GM18505 (cell line): ENCODE data around the gene ADAM19.

ENCODE experiments used
- ATAC-seq: cut with Tn5 transposase; IDR thresholded peaks from one replicate; pipeline ENCODE4 v1.9.1; 2021; ENCODE audit not compliant: unreplicated experiment
- POLR2A ChIP-seq: IDR thresholded peaks from 4 replicates; pipeline ENCODE4 v1.6.1; 2011; ENCODE audit warnings: borderline replicate concordance; ENCODE audit not compliant: insufficient read depth, insufficient read length; ENCODE audit errors: extremely low read depth

ADAM19 gene

GRCh38 chr5:157563929-157564716 is 11.5 kb downstream of the ADAM19 start:
- no peak for TF ChIP-seq POLR2A
- ATAC-seq, result no peak

DNA sequence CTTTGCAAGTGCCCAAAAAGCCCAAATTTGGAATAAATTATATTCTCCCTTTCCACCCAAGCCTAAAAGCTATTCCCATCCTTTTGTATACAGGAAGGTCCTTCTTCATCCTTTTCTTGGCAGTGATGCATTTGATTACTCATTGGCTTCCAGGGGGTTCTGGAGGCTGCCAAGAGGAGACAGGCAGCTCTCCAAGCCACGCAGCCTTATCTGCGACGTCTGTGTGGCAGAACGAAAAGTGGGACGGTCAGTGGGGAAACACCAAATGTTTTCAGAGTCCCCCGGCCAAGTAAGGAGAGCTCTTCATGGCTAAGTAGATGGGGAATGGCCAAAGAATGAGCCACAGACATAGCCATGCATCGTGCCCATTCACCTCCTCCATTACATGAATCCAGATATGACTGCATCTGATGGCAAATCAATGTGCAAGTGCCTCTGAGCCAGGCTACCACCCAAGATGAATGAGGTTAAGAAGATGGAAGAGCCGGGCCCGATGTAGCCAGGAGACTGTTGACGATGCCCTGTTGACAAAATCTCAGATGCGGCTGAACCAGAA is 12.1 kb downstream of the ADAM19 start:
- no peak for TF ChIP-seq POLR2A

DNA sequence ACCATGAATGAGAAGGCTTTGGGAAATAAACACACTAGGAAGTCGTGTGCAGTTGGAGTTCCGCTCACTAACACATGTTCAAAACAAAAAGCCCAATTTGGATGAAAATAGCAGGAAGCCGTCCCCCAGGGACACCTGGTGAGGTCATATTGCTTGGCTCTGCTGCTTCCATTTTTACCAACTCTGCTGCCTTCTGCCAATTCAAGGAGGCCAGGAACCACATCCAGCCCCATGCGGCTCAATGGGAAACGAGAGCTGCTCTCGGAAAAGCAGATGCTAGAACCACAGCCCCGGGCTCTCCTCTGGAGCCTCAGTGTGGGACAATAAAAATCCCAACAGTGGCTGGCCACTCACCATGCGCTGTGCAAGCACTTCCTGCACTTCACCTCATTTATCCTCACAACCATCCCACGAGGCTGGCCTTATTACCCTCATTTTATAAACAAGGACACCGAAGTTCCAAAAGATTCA is 13.4 kb downstream of the ADAM19 start:
- ATAC-seq, result no peak
- TF ChIP-seq POLR2A, result no peak

More for the DNA sequence above, 12.1 kb downstream of the ADAM19 start:
- ATAC-seq, result no peak

GRCh38 chr5:157561110-157561509 is 14.5 kb downstream of the ADAM19 start:
- TF ChIP-seq POLR2A, result no peak
- no peak for ATAC-seq

GRCh38 chr5:157559301-157559700 is 16.3 kb downstream of the ADAM19 start:
- no peak for TF ChIP-seq POLR2A

GRCh38 chr5:157558681-157559080 is 16.9 kb downstream of the ADAM19 start:
- ATAC-seq, result no peak
- TF ChIP-seq POLR2A, result no peak

More at GRCh38 chr5:157559301-157559700, 16.3 kb downstream of the ADAM19 start:
- ATAC-seq, result no peak

GRCh38 chr5:157558041-157558595 is 17.5 kb downstream of the ADAM19 start:
- no peak for TF ChIP-seq POLR2A
- no peak for ATAC-seq

- no peak for ATAC-seq
- TF ChIP-seq POLR2A, result no peak
Measured at GRCh38 chr5:157556615-157557418, 18.8 kb downstream of the ADAM19 start.

GRCh38 chr5:157555037-157555640 is 20.4 kb downstream of the ADAM19 start:
- no peak for ATAC-seq

GRCh38 chr5:157554179-157555036 is 21.2 kb downstream of the ADAM19 start:
- no peak for TF ChIP-seq POLR2A
- ATAC-seq, result no peak

More at GRCh38 chr5:157555037-157555640, 20.4 kb downstream of the ADAM19 start:
- no peak for TF ChIP-seq POLR2A

DNA sequence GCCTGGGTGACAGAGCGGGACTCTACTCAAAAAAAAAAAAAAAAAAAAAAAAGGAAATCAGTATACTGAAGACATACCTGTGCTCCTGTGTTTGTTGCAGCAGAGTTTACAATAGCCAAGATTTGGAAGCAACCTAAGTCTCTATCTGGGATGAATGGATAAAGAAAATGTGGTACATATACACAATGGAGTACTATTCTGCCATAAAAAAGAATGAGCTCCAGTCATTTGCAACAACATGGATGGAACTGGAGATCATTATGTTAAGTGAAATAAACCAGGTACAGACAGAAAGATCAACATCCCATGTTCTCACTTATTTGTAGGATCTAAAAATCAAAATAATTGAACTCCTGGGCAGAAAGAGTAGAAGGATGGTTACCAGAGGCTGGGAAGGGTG is 22.9 kb downstream of the ADAM19 start:
- TF ChIP-seq POLR2A, result no peak
- no peak for ATAC-seq

- ATAC-seq, result no peak
- TF ChIP-seq POLR2A, result no peak
Measured at GRCh38 chr5:157550663-157551062, 24.9 kb downstream of the ADAM19 start.
